Dermis blood vessel endothelial cell (primary cell): Measurements from ENCODE around the gene FAM3B. TPM values are rescaled to one million over a fixed set of nuclear protein-coding genes. Genes with fewer than 3 reads are reported as not detected.
"Not testable (repeated sequence)": the region's sequence is repeated elsewhere in the genome, so short reads cannot be mapped to it uniquely, and the experiment has no call there.

Source experiments
- DNase-seq: peaks from one replicate; pipeline ENCODE4 v3.0.0; 2010
- total RNA-seq: library from RNA; depleted of rRNA; stranded (reverse); fragments of >200 nt; gene quantifications from 2 replicates; pipeline ENCODE4 v1.2.3, GENCODE V29; 2014

FAM3B gene
- total RNA-seq = not detected in 2 replicates

DNA sequence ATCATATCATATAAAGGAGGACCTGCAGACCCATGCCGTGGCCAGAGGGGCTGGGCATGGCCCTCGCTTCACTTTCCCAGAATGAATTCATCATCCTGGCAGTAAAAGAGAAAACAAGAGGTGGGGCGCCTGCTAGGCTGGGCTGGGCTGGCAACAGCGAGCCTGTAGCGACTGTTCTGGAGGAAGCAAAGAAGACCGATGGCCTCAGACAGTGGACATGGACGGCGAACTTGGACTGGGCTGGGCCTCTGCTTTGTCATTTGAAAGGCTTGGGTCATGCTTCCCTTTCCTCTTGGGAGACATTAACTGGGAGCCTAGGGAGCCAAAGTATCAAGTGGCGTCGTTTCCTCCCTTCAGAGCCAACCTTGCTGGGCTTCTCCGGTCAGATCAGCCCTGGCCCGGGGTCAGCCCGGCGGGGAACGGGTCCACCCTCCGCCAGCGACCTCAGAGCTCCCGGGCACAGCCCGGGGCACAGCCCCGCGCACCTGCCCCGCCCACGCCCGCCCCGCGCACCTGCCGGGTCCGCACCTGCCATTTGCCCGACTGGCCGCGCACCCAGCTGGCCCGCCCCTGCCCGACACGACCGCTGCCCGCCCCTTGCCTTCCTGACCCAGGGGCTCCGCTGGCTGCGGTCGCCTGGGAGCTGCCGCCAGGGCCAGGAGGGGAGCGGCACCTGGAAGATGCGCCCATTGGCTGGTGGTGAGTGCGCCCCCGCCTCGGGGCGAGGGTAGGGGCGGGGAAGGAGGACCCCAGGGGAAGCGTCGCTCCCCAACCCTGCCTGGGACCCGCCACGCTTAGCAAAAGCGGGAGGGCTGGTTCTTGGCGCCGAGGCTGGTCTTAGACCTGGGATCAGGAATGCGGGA is at the start of gene FAM3B:
Gene FAM3B, plus strand, starts transcription at position 602 of the 863 bp plus-strand sequence. Its CDS starts 79 bp downstream, at position 681.
- DNase-seq = no peak

DNA sequence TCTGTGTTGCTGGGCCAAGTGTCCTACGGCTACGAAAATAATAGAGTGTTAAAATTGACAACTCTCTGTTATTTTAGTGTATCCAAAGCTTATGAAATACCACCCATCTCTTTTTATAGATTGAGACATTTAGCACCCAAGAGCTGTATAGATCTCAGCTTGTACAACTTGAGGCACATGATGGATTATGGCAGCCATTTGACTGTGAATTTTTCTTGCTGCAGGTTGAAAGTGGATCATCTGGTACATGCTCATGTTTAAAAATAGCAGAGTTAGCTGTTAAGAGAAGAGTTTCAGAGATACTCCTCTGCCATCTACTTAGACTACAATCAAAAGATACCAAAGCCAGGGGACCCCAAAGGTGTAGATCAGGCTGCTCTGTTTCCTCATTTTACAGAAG is 49.3 kb upstream of the FAM3B start:
- DNase-seq = no peak

- DNase-seq = no peak
These were observed 47.1 kb upstream of the FAM3B start for GRCh38 chr21:41269535-41269934.

DNA sequence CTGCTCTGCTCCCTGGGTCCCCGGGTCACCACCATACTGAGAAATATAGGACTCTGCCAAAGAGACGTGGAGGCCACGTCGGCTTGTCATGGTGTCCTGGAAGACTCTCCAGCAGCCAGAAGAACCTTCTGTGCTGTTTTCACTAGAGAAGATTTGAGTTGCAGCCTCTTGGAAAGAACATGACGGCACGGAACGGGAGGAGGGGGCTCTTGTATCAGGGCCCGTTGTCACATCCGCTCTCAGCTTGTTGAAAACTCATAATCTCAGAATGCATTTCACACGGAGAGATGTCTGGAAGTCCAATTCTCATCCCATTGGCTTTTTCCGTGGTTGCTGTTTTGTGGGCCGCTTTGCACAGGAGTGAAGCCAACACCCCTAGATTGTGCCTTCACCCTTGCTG is 39.4 kb upstream of the FAM3B start:
- no peak for DNase-seq

DNA sequence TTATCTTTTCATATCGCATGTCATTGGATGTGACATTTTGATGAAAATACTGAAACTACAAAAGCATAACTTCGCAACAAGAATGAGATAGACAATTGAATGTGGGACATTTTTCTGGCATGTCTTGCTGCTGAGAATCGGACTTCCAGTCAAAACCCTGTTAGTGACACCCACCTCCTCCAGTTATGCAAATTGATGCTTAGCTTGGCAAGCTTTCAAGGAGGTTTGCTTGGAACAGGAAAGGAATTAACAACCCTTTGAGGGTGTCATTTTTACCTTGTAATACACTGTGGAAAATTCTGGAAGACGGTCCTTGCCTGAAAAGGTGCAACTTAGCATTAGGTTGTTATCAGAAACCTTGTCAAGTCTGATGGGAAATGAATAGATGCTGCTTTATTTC is 38.8 kb upstream of the FAM3B start:
- DNase-seq = no peak

- no peak for DNase-seq
These were observed 36.3 kb upstream of the FAM3B start for GRCh38 chr21:41280115-41280919.

GRCh38 chr21:41282412-41282811 is 34.2 kb upstream of the FAM3B start:
- DNase-seq = no peak

GRCh38 chr21:41283211-41283818 is 33.3 kb upstream of the FAM3B start:
- peak; percentile 84 for DNase-seq

- no peak for DNase-seq
These were observed 27.2 kb upstream of the FAM3B start for GRCh38 chr21:41289431-41289830.

GRCh38 chr21:41290106-41290799 is 26.3 kb upstream of the FAM3B start:
- DNase-seq = no peak

GRCh38 chr21:41294548-41295231 is 21.9 kb upstream of the FAM3B start:
- DNase-seq = no peak

DNA sequence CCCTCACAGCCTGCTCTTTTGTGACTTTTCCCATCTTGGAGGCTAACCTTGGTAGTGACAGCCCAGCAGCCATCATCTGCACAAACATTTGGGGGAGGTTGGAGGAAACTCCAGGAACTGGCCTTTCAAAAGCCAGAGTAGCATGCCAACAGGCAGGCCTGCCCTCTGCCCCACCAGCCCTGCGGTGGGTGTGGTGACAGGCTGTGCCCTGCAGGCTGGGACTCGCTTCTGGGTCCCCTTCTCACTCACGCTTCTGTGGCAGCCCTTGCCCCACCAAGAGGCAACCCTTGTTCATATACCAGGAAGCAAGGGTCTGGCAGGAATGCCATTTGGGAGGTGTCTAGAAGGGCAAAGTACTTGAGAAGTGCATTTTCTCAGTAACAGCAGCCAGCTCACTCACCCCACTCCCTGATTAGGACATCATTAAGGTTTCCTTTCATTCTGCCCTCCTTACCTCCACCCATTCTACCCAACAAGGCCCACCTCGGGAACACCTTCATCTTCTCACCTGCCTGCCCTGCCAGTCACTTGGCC is 20.8 kb upstream of the FAM3B start:
- no peak for DNase-seq

- peak; percentile 3 for DNase-seq
These were observed 13.6 kb upstream of the FAM3B start for GRCh38 chr21:41302976-41303375.

DNA sequence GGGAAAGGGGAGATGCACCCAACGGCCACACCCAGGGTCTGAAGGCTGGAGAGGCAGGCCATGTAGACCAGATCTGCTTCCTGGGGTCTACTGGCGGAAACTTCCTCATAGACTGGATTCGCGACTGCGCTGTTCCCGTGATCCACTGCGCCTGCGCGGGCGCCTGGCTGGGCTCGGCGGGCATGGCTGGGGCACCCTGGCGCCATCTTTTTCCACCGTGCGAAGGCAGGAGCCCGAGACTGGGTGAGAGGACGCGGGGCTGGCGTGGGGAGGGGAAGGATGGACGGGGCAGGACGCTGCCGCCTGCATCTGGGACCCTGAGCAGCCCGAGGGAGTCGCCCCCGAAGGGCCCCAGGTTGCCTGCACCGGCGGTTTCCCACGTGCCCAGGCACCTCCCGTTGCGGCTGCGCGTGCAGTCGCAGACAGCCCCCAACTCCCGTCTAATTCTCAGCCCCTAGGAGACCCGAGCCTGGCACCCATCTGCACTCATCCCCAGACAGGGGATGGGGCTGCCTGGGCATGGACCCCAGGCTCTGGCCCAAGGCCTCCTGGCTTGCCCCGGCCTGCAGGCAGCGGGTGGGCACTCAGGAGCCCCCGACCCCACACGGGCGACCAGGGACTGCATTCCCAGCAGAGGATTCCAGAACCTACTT is 12.4 kb upstream of the FAM3B start:
- DNase-seq = no peak

GRCh38 chr21:41307219-41307618 is 9.4 kb upstream of the FAM3B start:
- no peak for DNase-seq

- not testable (repeated sequence) for DNase-seq
These were observed 3.1 kb upstream of the FAM3B start for GRCh38 chr21:41313285-41314164.

DNA sequence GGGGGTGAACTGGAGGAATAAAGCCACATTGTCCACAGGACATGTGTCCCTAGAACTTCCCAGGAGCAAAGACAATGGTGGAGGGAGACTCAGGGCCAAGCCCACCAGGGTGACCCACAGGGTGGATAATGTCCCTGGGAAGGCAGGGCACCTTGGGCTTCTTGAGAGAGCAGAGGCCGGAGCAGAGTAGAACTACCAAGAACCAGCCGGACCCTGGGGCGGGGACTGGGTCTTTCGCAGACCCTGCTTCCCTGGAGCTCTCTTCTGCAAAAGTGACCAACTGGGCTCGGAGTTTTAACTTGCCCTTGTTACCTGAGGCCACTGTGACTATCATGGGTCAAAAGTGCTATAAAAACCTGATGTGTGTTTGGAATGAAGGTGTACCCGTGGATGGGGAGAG is 875 bp upstream of the FAM3B start:
- DNase-seq = no peak

DNA sequence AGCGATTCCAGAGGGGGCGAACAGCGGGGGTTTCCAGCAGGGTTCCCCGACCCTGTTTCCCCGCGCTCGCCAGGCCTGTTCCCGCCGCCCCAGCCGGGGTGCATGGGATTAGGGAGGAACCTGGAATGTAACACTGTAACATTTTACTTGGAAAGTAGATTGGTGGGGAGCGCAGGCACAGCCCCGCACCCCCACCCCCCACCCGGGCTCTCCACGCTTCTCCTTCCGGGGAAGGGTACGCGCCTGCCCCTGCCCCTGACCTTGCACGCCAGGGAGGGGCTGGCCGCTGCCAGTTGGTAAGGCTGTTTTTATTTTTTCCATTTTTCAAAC is 427 bp downstream of the FAM3B start:
- DNase-seq = no peak

GRCh38 chr21:41317458-41317857 is 857 bp downstream of the FAM3B start:
- DNase-seq = no peak

DNA sequence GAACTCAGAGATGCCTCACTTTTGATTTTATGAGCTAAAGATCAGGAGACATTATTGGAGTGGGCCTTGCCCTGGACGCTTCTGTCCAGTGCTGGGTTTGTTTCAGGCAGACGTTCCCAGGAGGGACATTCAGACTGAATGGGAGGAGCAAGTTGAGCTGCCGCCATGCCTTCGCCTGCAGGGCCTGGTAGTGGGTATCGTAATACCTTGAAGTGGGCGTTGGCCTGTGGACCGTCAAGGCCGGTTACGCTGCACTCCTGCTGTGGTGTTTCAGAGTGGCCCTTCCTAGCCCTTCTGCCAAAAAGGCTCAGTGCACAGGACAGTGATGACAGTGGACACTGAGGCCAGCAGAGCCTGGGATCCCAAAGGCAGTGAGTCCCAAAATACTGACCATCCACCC is 1.6 kb downstream of the FAM3B start:
- DNase-seq = no peak
